Measurements from ENCODE around the gene EHMT2.
A peak's percentile ranks its signal among the peaks of the same experiment; 100 is the strongest.

Gene EHMT2

DNA sequence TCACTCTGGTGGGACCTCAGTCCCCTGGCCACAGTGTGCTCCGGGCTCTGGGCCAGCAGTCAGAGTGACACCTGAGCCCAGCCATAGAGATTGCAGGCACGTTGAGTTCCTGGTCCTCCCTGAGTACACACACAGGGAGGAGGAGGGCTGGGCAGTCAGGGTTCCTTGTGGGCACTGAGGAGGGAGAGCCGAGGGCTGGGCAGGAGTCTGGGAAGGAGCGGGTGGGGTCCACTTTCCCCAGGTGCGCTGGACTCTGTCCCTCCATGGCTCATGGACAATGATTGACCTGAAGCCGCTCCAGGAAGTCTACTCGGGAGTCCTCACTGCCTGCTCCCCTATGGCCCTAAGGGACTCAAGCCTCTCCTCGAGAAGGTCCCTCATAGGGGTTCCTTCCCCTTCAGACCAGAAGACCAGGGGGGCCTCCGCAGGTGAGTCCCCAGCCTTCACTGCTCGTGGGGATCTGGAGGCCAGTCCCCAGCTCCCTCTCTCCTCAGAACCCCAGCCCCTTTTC lies 19.8 kb downstream of the EHMT2 start:
- Histone ChIP-seq H3K4me1 (ENCODE audit: control insufficient read depth, insufficient read depth, low read length) (no peaks in the 10 kb centered on the region; the same call in 1 of the 2 replicates), H3K4me3 (ENCODE audit: low read depth, low read length) (no peak overlapping the region), H3K9me3 (ENCODE audit: control insufficient read depth, insufficient read depth, low read depth, low read length) (no peaks in the 10 kb centered on the region), H3K36me3 (ENCODE audit: control insufficient read depth in 2 of 2, insufficient read depth in 1 of 2, low read length in 2 of 2) (peaks cover 18 to 31% of the 10 kb centered on the region in 2 experiments), H3K27ac (ENCODE audit: extremely low read depth, low read depth, low read length) (no peak overlapping the region)
- CTCF ChIA-PET: interaction anchor here (0.6 to 0.8 kb wide), 2 partner anchors 10 to 65 kb away, joined by 3 read pairs; no protein-coding TSS in a partner anchor
- POLR2A ChIA-PET: interaction anchor here (0.8 kb wide), 1 partner anchor 50 kb away, joined by 3 read pairs; the partner anchor contains the start of gene HSPA1B
- TF ChIP-seq ZNF555 (tag by site-specific recombination; conservative IDR thresholded peaks at IDR 0.05): no peak
- TF ChIP-seq ZBTB17 (tag by site-specific recombination; IDR thresholded peaks at IDR 0.05): peak; percentile 40; the same call in 1 of the 2 replicates
- TF ChIP-seq, protein P1, sequence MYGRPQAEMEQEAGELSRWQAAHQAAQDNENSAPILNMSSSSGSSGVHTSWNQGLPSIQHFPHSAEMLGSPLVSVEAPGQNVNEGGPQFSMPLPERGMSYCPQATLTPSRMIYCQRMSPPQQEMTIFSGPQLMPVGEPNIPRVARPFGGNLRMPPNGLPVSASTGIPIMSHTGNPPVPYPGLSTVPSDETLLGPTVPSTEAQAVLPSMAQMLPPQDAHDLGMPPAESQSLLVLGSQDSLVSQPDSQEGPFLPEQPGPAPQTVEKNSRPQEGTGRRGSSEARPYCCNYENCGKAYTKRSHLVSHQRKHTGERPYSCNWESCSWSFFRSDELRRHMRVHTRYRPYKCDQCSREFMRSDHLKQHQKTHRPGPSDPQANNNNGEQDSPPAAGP (tag by site-specific recombination; IDR thresholded peaks at IDR 0.05): 0 out of 2 replicates have a peak, but pooled peaks have one; percentile 65
- TF ChIP-seq SP2 (tag by site-specific recombination; IDR thresholded peaks at IDR 0.05): peak; percentile 45
- TF ChIP-seq ZNF23 (tag by site-specific recombination; IDR thresholded peaks at IDR 0.05; ENCODE audit: borderline replicate concordance): no peak

DNA sequence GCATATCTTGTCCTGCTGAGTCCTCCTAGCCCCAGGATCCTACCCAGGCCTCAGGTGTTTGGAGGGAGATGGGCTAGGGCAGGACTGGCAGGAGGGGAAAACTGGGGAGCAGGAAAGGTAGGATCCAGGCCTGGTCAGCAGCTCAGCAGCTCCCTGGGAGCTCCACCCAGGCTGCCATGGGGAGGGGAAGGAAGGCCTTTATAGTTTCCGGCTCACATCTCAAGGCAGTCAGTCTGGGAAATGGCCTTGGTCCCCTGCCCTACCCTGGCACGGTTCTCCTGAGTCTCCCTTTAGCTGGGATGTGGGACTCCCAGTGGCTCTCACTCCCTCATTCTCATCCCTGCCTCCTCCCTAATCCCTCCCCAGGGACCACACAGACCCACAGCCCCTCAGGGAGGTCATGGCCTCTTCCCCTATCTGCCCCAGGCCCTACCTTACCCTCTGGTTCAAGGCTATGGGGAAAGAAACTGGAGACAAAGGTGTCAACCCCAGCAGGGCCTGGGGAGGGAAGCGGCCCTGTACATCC lies 20.3 kb downstream of the EHMT2 start:
- H3K27ac ChIP-seq (ENCODE audit: extremely low read depth, low read depth, low read length): no peak overlapping the region
- H3K4me1 ChIP-seq (ENCODE audit: control insufficient read depth, insufficient read depth, low read length): no peaks in the 10 kb centered on the region; the same call in 1 of the 2 replicates
- ChIA-PET CTCF (interaction anchor here (0.6 kb wide), 2 partner anchors 28 to 64 kb away, joined by 3 read pairs; no protein-coding TSS in a partner anchor), POLR2A (interaction anchor here (0.8 kb wide), 1 partner anchor 50 kb away, joined by 3 read pairs; the partner anchor contains the start of gene HSPA1B)
- H3K9me3 ChIP-seq (ENCODE audit: control insufficient read depth, insufficient read depth, low read depth, low read length): no peaks in the 10 kb centered on the region
- TF ChIP-seq, protein P2, sequence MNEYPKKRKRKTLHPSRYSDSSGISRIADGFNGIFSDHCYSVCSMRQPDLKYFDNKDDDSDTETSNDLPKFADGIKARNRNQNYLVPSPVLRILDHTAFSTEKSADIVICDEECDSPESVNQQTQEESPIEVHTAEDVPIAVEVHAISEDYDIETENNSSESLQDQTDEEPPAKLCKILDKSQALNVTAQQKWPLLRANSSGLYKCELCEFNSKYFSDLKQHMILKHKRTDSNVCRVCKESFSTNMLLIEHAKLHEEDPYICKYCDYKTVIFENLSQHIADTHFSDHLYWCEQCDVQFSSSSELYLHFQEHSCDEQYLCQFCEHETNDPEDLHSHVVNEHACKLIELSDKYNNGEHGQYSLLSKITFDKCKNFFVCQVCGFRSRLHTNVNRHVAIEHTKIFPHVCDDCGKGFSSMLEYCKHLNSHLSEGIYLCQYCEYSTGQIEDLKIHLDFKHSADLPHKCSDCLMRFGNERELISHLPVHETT (tag by site-specific recombination; IDR thresholded peaks at IDR 0.05): no peak
- TF ChIP-seq SP2 (tag by site-specific recombination; IDR thresholded peaks at IDR 0.05) (no peak), SETDB1 (IDR thresholded peaks at IDR 0.05; ENCODE audit: insufficient read length, low read length) (no peak), WT1 (tag by site-specific recombination; IDR thresholded peaks at IDR 0.05) (peak; percentile 93), ZSCAN16 (tag by site-specific recombination; IDR thresholded peaks at IDR 0.05) (no peak)
- TF ChIP-seq, protein P3, sequence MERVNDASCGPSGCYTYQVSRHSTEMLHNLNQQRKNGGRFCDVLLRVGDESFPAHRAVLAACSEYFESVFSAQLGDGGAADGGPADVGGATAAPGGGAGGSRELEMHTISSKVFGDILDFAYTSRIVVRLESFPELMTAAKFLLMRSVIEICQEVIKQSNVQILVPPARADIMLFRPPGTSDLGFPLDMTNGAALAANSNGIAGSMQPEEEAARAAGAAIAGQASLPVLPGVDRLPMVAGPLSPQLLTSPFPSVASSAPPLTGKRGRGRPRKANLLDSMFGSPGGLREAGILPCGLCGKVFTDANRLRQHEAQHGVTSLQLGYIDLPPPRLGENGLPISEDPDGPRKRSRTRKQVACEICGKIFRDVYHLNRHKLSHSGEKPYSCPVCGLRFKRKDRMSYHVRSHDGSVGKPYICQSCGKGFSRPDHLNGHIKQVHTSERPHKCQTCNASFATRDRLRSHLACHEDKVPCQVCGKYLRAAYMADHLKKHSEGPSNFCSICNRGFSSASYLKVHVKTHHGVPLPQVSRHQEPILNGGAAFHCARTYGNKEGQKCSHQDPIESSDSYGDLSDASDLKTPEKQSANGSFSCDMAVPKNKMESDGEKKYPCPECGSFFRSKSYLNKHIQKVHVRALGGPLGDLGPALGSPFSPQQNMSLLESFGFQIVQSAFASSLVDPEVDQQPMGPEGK (tag by site-specific recombination; IDR thresholded peaks at IDR 0.05): 0 out of 2 replicates have a peak, but pooled peaks have one; percentile 48
- TF ChIP-seq, protein P1 (tag by site-specific recombination; IDR thresholded peaks at IDR 0.05): peak; percentile 99
- H3K36me3 ChIP-seq (ENCODE audit: control insufficient read depth in 2 of 2, insufficient read depth in 1 of 2, low read length in 2 of 2): peaks cover 14 to 25% of the 10 kb centered on the region in 2 experiments
- no peak overlapping the region for H3K4me3 ChIP-seq (ENCODE audit: low read depth, low read length)

DNA sequence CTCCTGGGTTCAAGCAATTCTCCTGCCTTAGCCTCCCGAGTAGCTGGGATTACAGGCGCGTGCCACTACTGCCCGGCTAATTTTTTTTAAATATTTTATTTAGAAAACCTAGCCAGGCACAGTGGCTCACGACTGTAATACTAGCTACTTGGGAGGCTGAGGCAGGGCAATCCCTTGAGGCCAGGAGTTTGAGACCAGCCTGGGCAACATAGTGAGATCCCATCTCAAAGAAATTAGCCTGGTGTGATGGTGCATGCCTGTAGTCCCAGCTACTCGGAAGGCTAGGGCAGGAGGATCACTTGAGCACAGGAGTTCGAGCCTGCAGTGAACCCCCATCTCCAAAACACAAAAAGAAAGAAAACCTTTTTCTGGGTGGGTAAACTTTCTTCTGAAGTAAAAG lies 21.1 kb downstream of the EHMT2 start:
- Histone ChIP-seq H3K4me3 (ENCODE audit: low read depth, low read length) (no peak overlapping the region), H3K4me1 (ENCODE audit: control insufficient read depth, insufficient read depth, low read length) (no peaks in the 10 kb centered on the region; the same call in 1 of the 2 replicates), H3K36me3 (ENCODE audit: control insufficient read depth in 2 of 2, insufficient read depth in 1 of 2, low read length in 2 of 2) (peaks cover 7 to 20% of the 10 kb centered on the region in 2 experiments), H3K9me3 (ENCODE audit: control insufficient read depth, insufficient read depth, low read depth, low read length) (no peaks in the 10 kb centered on the region), H3K27ac (ENCODE audit: extremely low read depth, low read depth, low read length) (no peak overlapping the region)
- TF ChIP-seq, protein P4, sequence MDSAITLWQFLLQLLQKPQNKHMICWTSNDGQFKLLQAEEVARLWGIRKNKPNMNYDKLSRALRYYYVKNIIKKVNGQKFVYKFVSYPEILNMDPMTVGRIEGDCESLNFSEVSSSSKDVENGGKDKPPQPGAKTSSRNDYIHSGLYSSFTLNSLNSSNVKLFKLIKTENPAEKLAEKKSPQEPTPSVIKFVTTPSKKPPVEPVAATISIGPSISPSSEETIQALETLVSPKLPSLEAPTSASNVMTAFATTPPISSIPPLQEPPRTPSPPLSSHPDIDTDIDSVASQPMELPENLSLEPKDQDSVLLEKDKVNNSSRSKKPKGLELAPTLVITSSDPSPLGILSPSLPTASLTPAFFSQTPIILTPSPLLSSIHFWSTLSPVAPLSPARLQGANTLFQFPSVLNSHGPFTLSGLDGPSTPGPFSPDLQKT (IDR thresholded peaks at IDR 0.05; ENCODE audit: borderline replicate concordance, low read depth, low read length): no peak
- TF ChIP-seq, protein P5, sequence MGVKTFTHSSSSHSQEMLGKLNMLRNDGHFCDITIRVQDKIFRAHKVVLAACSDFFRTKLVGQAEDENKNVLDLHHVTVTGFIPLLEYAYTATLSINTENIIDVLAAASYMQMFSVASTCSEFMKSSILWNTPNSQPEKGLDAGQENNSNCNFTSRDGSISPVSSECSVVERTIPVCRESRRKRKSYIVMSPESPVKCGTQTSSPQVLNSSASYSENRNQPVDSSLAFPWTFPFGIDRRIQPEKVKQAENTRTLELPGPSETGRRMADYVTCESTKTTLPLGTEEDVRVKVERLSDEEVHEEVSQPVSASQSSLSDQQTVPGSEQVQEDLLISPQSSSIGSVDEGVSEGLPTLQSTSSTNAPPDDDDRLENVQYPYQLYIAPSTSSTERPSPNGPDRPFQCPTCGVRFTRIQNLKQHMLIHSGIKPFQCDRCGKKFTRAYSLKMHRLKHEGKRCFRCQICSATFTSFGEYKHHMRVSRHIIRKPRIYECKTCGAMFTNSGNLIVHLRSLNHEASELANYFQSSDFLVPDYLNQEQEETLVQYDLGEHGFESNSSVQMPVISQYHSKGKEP (tag by site-specific recombination; IDR thresholded peaks at IDR 0.05): no peak
- TF ChIP-seq ZNF501 (tag by site-specific recombination; IDR thresholded peaks at IDR 0.05): no peak
- peak; percentile 80 for TF ChIP-seq ZNF121 (tag by site-specific recombination; IDR thresholded peaks at IDR 0.05)
- no peak for TF ChIP-seq GLI2 (tag by site-specific recombination; IDR thresholded peaks at IDR 0.05; ENCODE audit: borderline replicate concordance, low read depth)
- TF ChIP-seq, protein P6, sequence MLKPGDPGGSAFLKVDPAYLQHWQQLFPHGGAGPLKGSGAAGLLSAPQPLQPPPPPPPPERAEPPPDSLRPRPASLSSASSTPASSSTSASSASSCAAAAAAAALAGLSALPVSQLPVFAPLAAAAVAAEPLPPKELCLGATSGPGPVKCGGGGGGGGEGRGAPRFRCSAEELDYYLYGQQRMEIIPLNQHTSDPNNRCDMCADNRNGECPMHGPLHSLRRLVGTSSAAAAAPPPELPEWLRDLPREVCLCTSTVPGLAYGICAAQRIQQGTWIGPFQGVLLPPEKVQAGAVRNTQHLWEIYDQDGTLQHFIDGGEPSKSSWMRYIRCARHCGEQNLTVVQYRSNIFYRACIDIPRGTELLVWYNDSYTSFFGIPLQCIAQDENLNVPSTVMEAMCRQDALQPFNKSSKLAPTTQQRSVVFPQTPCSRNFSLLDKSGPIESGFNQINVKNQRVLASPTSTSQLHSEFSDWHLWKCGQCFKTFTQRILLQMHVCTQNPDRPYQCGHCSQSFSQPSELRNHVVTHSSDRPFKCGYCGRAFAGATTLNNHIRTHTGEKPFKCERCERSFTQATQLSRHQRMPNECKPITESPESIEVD (tag by site-specific recombination; IDR thresholded peaks at IDR 0.05): no peak
- CTCF ChIA-PET: interaction anchor here (0.5 to 3.2 kb wide), 4 partner anchors 12 to 282 kb away, joined by 3 to 19 read pairs (median 5); no protein-coding TSS in a partner anchor
- POLR2A ChIA-PET: interaction anchor here (1.1 to 2.9 kb wide), 2 partner anchors 12 to 49 kb away, joined by 8 to 10 read pairs; partner anchors contain the start of gene HSPA1B
